Mesothelial cell of epicardium (in vitro differentiated cells): ENCODE results near the gene FBP2. TPM values are rescaled to one million over a fixed set of nuclear protein-coding genes. Genes with fewer than 3 reads are reported as not detected.

ENCODE experiments used
- DNase-seq, 2 experiments: peaks; one replicate each; pipeline ENCODE4 v3.0.0; 2021; ENCODE audit warnings: low spot score in 2 of 2; ENCODE audit not compliant: unreplicated experiment in 2 of 2
- H3K27ac Mint-ChIP-seq: 2 replicates; pipeline ENCODE4 v1.8.0; 2021; ENCODE audit warnings: mixed read lengths
- H3K27me3 Mint-ChIP-seq: 2 replicates; pipeline ENCODE4 v1.8.0; 2021; ENCODE audit warnings: low read depth, mixed read lengths
- H3K36me3 Mint-ChIP-seq: 2 replicates; pipeline ENCODE4 v1.8.0; 2021; ENCODE audit warnings: mixed read lengths
- H3K4me1 Mint-ChIP-seq: 2 replicates; pipeline ENCODE4 v1.8.0; 2021; ENCODE audit warnings: mixed read lengths
- H3K4me3 Mint-ChIP-seq: 2 replicates; pipeline ENCODE4 v1.8.0; 2021; ENCODE audit warnings: mild to moderate bottlenecking, moderate library complexity, mixed read lengths
- H3K9me3 Mint-ChIP-seq: 2 replicates; pipeline ENCODE4 v1.8.0; 2021; ENCODE audit warnings: mixed read lengths
- total RNA-seq: library from RNA; stranded (reverse); gene quantifications from 3 replicates; pipeline ENCODE4 v1.2.1, GENCODE V29; 2021
- TF ChIP-seq, protein P1 (sequence below): fragments of 200-600 bp; sonication (generic); IDR thresholded peaks from one replicate; pipeline ENCODE4 v1.5.0; 2021; ENCODE audit warnings: antibody characterized with exemption; ENCODE audit not compliant: unreplicated experiment

FBP2 gene
- total RNA-seq, 1 donor from 2014 or later: not detected

DNA sequence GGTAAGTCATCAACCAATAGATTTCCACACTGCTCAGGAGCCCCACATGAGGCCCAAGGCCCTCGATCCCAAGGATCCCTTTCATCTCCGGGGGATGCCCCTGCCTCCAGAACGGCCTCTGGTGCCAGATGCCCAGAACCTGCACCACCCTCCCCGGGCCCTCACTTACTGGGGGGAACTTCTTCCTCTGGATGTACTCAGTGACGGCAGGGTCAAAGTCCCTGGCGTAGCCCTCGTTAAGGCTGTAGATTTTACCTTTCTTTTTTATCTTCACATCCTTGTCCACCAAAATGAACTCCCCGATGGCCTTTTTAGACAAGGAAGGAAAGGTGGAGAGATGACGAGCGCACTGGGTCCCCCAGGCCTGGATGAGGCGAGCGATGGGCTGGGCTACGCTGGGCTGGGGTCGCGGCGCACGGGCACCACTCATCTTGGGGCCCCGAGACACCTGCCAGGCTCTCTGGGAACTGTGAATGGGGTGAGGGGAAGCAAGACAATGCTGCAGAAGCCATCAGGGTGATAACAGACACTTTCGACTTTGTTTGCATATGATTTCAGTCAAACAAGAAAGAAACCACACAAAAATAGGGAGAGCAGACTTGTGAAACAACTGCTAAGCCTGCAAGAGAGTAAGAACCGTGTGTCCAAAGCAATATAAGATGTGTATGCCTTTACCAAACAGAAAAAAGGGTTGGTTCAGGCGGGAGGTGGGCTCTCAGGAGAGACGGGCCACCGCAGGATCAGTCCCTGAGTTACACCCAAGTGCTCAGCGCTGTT lies 13.2 kb upstream of the FBP2 start:
- H3K27ac Mint-ChIP-seq: no peak overlapping the region

DNA sequence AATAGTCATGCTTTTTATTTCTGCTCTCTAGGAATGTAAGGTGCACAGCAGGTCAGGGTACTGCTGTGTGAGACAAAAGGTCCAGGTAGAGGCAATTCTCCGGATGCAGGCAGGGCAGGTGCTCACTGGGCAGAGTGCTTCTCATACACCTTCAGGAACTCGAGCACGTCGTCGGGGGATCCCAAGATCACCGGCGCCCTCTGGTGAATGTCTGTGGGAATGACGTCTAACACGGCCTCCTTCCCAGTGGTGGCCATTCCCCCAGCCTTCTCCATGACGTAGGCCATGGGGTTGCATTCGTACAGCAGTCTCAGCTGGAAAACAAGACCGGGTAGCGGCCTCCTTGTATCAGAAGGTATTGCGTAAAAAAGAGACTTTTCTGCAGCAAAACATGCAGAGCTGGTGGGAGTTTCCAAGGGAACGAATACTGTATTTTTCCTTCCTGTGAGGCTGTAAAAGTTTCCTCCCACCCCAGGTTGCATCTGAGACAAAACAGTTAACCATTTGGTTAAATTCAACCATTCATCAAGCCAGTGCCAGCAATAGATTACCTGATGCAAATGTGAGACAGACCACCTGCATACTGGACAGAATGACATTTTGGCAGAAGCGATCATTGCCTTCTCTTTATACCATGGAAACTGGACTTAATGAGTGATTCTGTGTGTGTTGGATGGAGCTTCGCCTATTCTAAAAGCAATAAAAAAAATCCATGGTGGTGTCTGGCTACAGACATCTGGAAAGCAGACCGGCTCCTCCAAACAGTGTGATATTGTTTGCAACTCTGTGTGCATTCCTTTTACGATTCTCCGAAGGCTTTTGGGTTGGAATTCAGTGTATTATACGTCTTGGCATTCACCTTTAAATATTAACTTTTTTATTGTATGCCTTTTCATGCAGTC lies 9.9 kb upstream of the FBP2 start:
- DNase-seq: peak; percentile 52 to 88
- no peak overlapping the region for H3K4me3 Mint-ChIP-seq
- H3K27me3 Mint-ChIP-seq: peaks cover 15% of the 10 kb centered on the region
- H3K36me3 Mint-ChIP-seq: no peaks in the 10 kb centered on the region
- no peaks in the 10 kb centered on the region for H3K9me3 Mint-ChIP-seq
- TF ChIP-seq, protein P1, sequence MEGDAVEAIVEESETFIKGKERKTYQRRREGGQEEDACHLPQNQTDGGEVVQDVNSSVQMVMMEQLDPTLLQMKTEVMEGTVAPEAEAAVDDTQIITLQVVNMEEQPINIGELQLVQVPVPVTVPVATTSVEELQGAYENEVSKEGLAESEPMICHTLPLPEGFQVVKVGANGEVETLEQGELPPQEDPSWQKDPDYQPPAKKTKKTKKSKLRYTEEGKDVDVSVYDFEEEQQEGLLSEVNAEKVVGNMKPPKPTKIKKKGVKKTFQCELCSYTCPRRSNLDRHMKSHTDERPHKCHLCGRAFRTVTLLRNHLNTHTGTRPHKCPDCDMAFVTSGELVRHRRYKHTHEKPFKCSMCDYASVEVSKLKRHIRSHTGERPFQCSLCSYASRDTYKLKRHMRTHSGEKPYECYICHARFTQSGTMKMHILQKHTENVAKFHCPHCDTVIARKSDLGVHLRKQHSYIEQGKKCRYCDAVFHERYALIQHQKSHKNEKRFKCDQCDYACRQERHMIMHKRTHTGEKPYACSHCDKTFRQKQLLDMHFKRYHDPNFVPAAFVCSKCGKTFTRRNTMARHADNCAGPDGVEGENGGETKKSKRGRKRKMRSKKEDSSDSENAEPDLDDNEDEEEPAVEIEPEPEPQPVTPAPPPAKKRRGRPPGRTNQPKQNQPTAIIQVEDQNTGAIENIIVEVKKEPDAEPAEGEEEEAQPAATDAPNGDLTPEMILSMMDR: peak; percentile 50
- H3K27ac Mint-ChIP-seq: peak overlapping the region; percentile 82
- peaks cover 15% of the 10 kb centered on the region for H3K4me1 Mint-ChIP-seq

More for the DNA sequence above, 13.2 kb upstream of the FBP2 start:
- Mint-ChIP-seq H3K27me3 (peaks cover 14% of the 10 kb centered on the region), H3K4me3 (no peak overlapping the region), H3K4me1 (peaks cover 27% of the 10 kb centered on the region), H3K9me3 (no peaks in the 10 kb centered on the region), H3K36me3 (no peaks in the 10 kb centered on the region)
- TF ChIP-seq, protein P1: no peak
- no peak for DNase-seq

DNA sequence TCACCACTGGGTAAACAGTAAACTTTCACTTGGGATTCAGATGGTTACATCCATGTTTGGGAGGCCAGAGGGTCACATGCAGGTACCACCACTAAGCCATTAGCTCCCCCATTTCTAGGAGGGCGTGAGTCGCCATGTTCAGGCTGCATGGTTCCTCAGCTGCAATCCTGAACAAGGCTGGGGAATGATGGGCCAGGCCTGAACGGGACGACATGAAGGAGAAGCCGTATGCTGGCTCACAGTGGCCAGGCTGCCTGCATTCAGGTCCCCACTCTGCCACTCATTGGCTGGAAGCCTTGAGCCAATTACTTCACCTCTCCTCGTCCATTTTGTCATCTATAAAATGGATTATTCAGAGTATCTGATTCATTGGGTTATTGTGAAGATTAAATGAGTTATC lies 9.0 kb upstream of the FBP2 start:
- H3K9me3 Mint-ChIP-seq: no peaks in the 10 kb centered on the region
- TF ChIP-seq, protein P1: no peak
- H3K4me1 Mint-ChIP-seq: peaks cover 12% of the 10 kb centered on the region
- no peak overlapping the region for H3K4me3 Mint-ChIP-seq
- DNase-seq: no peak
- H3K27ac Mint-ChIP-seq: no peak overlapping the region
- peaks cover 15% of the 10 kb centered on the region for H3K27me3 Mint-ChIP-seq
- no peaks in the 10 kb centered on the region for H3K36me3 Mint-ChIP-seq

DNA sequence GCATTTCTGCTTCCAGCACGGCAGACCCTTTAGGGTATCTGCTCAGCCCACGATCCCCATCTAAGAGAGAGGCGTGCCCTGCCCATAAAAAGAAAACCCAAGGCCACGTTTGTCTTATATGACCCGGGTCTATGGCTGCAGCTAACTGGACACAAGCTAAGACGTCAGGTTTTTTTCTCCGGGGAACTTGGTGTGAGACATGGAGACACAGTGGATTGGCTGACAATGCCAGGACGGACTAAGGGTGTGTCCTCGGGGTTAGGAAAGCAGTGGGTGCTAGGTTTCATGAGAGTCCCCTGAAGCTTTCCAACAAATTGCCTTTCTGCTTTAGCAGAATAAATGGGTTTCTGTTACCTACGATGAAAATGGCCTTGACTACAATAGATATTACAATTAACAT lies 7.1 kb upstream of the FBP2 start:
- H3K36me3 Mint-ChIP-seq: no peaks in the 10 kb centered on the region
- H3K27me3 Mint-ChIP-seq: peaks cover 8% of the 10 kb centered on the region
- TF ChIP-seq, protein P1: no peak
- H3K9me3 Mint-ChIP-seq: no peaks in the 10 kb centered on the region
- no peak for DNase-seq
- H3K27ac Mint-ChIP-seq: no peak overlapping the region
- peaks cover 10% of the 10 kb centered on the region for H3K4me1 Mint-ChIP-seq
- no peak overlapping the region for H3K4me3 Mint-ChIP-seq

DNA sequence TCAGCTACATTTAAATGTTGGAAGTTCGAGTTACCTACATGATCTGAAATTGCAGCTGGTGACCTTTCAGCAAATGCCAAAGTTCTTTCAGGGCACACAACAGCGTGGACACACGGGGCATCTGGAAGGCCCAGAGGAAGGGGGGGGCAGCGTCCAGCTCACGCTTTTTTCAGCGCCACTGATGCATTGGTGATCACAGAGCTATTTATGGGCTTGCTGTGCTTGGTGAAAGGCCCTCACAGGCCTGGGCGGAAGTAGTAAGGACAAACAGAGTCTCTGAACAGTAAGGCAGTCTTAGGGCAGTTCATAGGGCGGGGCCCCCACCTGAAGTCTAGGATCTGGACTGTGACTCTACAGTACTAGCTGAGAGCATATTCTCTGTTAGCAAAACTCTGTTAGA lies 6.6 kb upstream of the FBP2 start:
- Mint-ChIP-seq H3K9me3 (no peaks in the 10 kb centered on the region), H3K36me3 (no peaks in the 10 kb centered on the region), H3K4me1 (peaks cover 10% of the 10 kb centered on the region), H3K27ac (no peak overlapping the region), H3K27me3 (peaks cover 7% of the 10 kb centered on the region), H3K4me3 (no peak overlapping the region)
- DNase-seq: no peak
- TF ChIP-seq, protein P1: no peak
